PC-3 (cell line): ENCODE results near the gene HSF2. TPM values are rescaled to one million over a fixed set of nuclear protein-coding genes. Genes with fewer than 3 reads are reported as not detected.

Experiments
- ATAC-seq: fragments of 200-7000 bp; cut with Tn5 transposase; 2 replicates; pipeline ENCODE4 v1.9.1; 2020; ENCODE audit warnings: mild to moderate bottlenecking, moderate library complexity
- BruUV-seq: library from RNA; stranded (reverse); fragments of 400-500 nt; replicated peaks from 2 replicates; lab custom pipeline; 2021; lab: Mats Ljungman, UMichigan
- CTCF ChIA-PET: fragments of 300-600 bp; sonication (Branson Sonifier 250); formaldehyde crosslinking; loops from one replicate; lab custom pipeline; 2022; ENCODE audit warnings: antibody characterized with exemption; lab: Charles Lee
- POLR2A ChIA-PET: fragments of 300-600 bp; sonication (Branson Sonifier 250); formaldehyde crosslinking; loops from one replicate; lab custom pipeline; 2022; ENCODE audit warnings: antibody characterized with exemption; ENCODE audit not compliant: unreplicated experiment; lab: Charles Lee
- DNase-seq: peaks from one replicate; pipeline ENCODE4 v3.0.0-alpha.2; 2015
- H2AFZ ChIP-seq: fragments of 300-600 bp; sonication (generic); 2 replicates; pipeline ENCODE4 v1.6.0; 2016; ENCODE audit warnings: antibody characterized with exemption, low read length
- H3F3A ChIP-seq: fragments of 300-600 bp; sonication (generic); one replicate; pipeline ENCODE4 v1.6.0; 2017; ENCODE audit warnings: antibody characterized with exemption, low read length, control low read depth, mild to moderate bottlenecking; ENCODE audit not compliant: unreplicated experiment
- H3K27ac ChIP-seq: fragments of 300-600 bp; sonication (generic); 2 replicates; pipeline ENCODE4 v1.5.1; 2016; ENCODE audit warnings: mild to moderate bottlenecking, low read length
- H3K27me3 ChIP-seq: fragments of 300-600 bp; sonication (generic); 2 replicates; pipeline ENCODE4 v1.6.1; 2016; ENCODE audit warnings: low read length, mixed read lengths
- H3K36me3 ChIP-seq: fragments of 300-600 bp; sonication (generic); 2 replicates; pipeline ENCODE4 v1.6.1; 2016; ENCODE audit warnings: low read depth, mixed run types, low read length, mixed read lengths
- H3K4me1 ChIP-seq: fragments of 300-600 bp; sonication (generic); 2 replicates; pipeline ENCODE4 v1.5.1; 2016; ENCODE audit warnings: low read length; ENCODE audit not compliant: insufficient read depth
- H3K4me2 ChIP-seq: fragments of 300-600 bp; sonication (generic); 2 replicates; pipeline ENCODE4 v1.6.0; 2016; ENCODE audit warnings: low read length
- H3K4me3 ChIP-seq: fragments of 300-600 bp; sonication (generic); 2 replicates; pipeline ENCODE4 v1.5.1; 2016; ENCODE audit warnings: mild to moderate bottlenecking, low read length, mixed read lengths
- H3K79me2 ChIP-seq: fragments of 300-600 bp; sonication (generic); 2 replicates; pipeline ENCODE4 v1.6.1; 2017; ENCODE audit warnings: low read length, mixed read lengths
- H3K9ac ChIP-seq: fragments of 300-600 bp; sonication (generic); 2 replicates; pipeline ENCODE4 v1.6.0; 2016; ENCODE audit warnings: mild to moderate bottlenecking, low read length
- H3K9me2 ChIP-seq: fragments of 300-600 bp; sonication (generic); replicated peaks from 2 replicates; pipeline ENCODE4 v1.6.1; 2016; ENCODE audit warnings: mixed run types, low read length, mixed read lengths
- H3K9me3 ChIP-seq: fragments of 300-600 bp; sonication (generic); 2 replicates; pipeline ENCODE4 v1.6.1; 2016; ENCODE audit warnings: low read length, mixed read lengths
- H4K20me1 ChIP-seq: fragments of 300-600 bp; sonication (generic); 2 replicates; pipeline ENCODE4 v1.6.1; 2016; ENCODE audit warnings: low read length, mixed read lengths
- CTCF ChIP-seq: fragments of 300-600 bp; sonication (generic); conservative IDR thresholded peaks from 2 replicates; pipeline ENCODE4 v1.5.1; 2017; ENCODE audit warnings: antibody characterized with exemption, low read depth, mild to moderate bottlenecking, low read length
- EZH2 ChIP-seq: fragments of 300-600 bp; sonication (generic); IDR thresholded peaks from one replicate; pipeline ENCODE4 v1.6.1; 2017; ENCODE audit warnings: antibody characterized with exemption, mild to moderate bottlenecking, low read length; ENCODE audit not compliant: unreplicated experiment
- EZH2phosphoT487 ChIP-seq: fragments of 300-600 bp; sonication (generic); IDR thresholded peaks from 2 replicates; pipeline ENCODE4 v1.6.1; 2018; ENCODE audit warnings: mild to moderate bottlenecking, antibody characterized with exemption, low read length, borderline replicate concordance
- intact Hi-C: fragments of 100-400 bp; cut with micrococcal nuclease; formaldehyde crosslinking; loops from 2 replicates; pipeline ENCODE4 v1.9.0; 2023
- total RNA-seq: library from RNA; depleted of rRNA; stranded (reverse); fragments of >200 nt; gene quantifications from 2 replicates; pipeline ENCODE4 v1.2.3, GENCODE V29; 2014

The HSF2 gene
- total RNA-seq, 1 experiment from 2014 or later = 7.3 TPM

- no TSS peak for BruUV-seq
- Histone ChIP-seq H4K20me1 (no peaks in the 10 kb centered on the region), H3K9me2 (no peaks in the 10 kb centered on the region), H3K79me2 (no peaks in the 10 kb centered on the region), H3K27ac (no peak overlapping the region), H3K4me1 (no peaks in the 10 kb centered on the region), H3K4me2 (no peak overlapping the region), H2AFZ (no peak overlapping the region), H3F3A (no peaks in the 10 kb centered on the region), H3K27me3 (peaks cover 12% of the 10 kb centered on the region), H3K36me3 (no peaks in the 10 kb centered on the region), H3K9ac (no peak overlapping the region), H3K9me3 (no peaks in the 10 kb centered on the region), H3K4me3 (no peak overlapping the region)
- CTCF ChIA-PET = no interaction called here
- ATAC-seq (no peak), DNase-seq (no peak)
- TF ChIP-seq EZH2 (no peak), EZH2phosphoT487 (no peak), CTCF (no peak)
- POLR2A ChIA-PET = no interaction called here
- intact Hi-C loops = no loop called here
Observed at GRCh38 chr6:122360809-122361208, 38.6 kb upstream of the HSF2 start.

GRCh38 chr6:122361314-122361979, 38.0 kb upstream of the HSF2 start:
- ATAC-seq = no peak

More at GRCh38 chr6:122361314-122361979, 38.0 kb upstream of the HSF2 start:
- no peak overlapping the region for H3K27ac ChIP-seq
- intact Hi-C loops = no loop called here
- no peak overlapping the region for H2AFZ ChIP-seq
- no peaks in the 10 kb centered on the region for H3K4me1 ChIP-seq
- no peak overlapping the region for H3K4me3 ChIP-seq
- TF ChIP-seq CTCF (no peak), EZH2 (no peak), EZH2phosphoT487 (no peak)
- H4K20me1 ChIP-seq = no peaks in the 10 kb centered on the region
- H3K9me3 ChIP-seq = no peaks in the 10 kb centered on the region
- BruUV-seq = no TSS peak
- ChIA-PET CTCF (no interaction called here), POLR2A (no interaction called here)
- DNase-seq = no peak
- no peaks in the 10 kb centered on the region for H3K9me2 ChIP-seq
- H3K4me2 ChIP-seq = no peak overlapping the region
- H3F3A ChIP-seq = no peaks in the 10 kb centered on the region
- no peaks in the 10 kb centered on the region for H3K79me2 ChIP-seq
- H3K27me3 ChIP-seq = peaks cover 11% of the 10 kb centered on the region
- H3K9ac ChIP-seq = no peak overlapping the region
- H3K36me3 ChIP-seq = no peaks in the 10 kb centered on the region
